ENCODE results near the gene NMD3. TPM values are rescaled to one million over a fixed set of nuclear protein-coding genes. Genes with fewer than 3 reads are reported as not detected.

The NMD3 gene
- total RNA-seq, 3 donors from 2014 or later, result 31.3 to 47.9 (median 36.5) TPM

GRCh38 chr3:161221806-161222600 is 892 bp downstream of the NMD3 start:
- DNase-seq, result peak in 2 of 3 donors; percentile 34 to 52
- intact Hi-C loops (cut with DNase I, micrococcal nuclease), result no loop called here
- TF ChIP-seq CTCF (IDR thresholded peaks at IDR 0.05), result no peak
- H3K4me1 ChIP-seq (ENCODE audit: low read depth), result peaks cover 19% of the 10 kb centered on the region
- H3K9me3 ChIP-seq, result no peaks in the 10 kb centered on the region
- no peaks in the 10 kb centered on the region for H3K36me3 ChIP-seq (ENCODE audit: low read depth)
- peak overlapping the region; percentile 90 for H3K4me3 ChIP-seq
- peak; percentile 52 for ATAC-seq

GRCh38 chr3:161222662-161223061 is 1.6 kb downstream of the NMD3 start:
- Histone ChIP-seq H3K4me1 (ENCODE audit: low read depth) (peaks cover 19% of the 10 kb centered on the region), H3K4me3 (no peak overlapping the region), H3K9me3 (no peaks in the 10 kb centered on the region), H3K36me3 (ENCODE audit: low read depth) (no peaks in the 10 kb centered on the region)
- ATAC-seq (no peak), DNase-seq (no peak)
- intact Hi-C loops (cut with DNase I, micrococcal nuclease), result no loop called here
- TF ChIP-seq CTCF (IDR thresholded peaks at IDR 0.05), result no peak

- H3K9me3 ChIP-seq, result no peaks in the 10 kb centered on the region
- peaks cover 19% of the 10 kb centered on the region for H3K4me1 ChIP-seq (ENCODE audit: low read depth)
- H3K36me3 ChIP-seq (ENCODE audit: low read depth), result no peaks in the 10 kb centered on the region
- intact Hi-C loops (cut with DNase I, micrococcal nuclease), result no loop called here
- no peak overlapping the region for H3K4me3 ChIP-seq
- DNase-seq (no peak), ATAC-seq (no peak)
- TF ChIP-seq CTCF (IDR thresholded peaks at IDR 0.05), result no peak
Measured at GRCh38 chr3:161224786-161225185, 3.7 kb downstream of the NMD3 start.

- DNase-seq (no peak), ATAC-seq (no peak)
- Histone ChIP-seq H3K4me3 (no peak overlapping the region), H3K4me1 (ENCODE audit: low read depth) (no peaks in the 10 kb centered on the region), H3K36me3 (ENCODE audit: low read depth) (no peaks in the 10 kb centered on the region), H3K9me3 (no peaks in the 10 kb centered on the region)
- intact Hi-C loops (cut with DNase I, micrococcal nuclease), result no loop called here
- TF ChIP-seq CTCF (IDR thresholded peaks at IDR 0.05), result no peak
Measured at GRCh38 chr3:161230621-161231171, 9.6 kb downstream of the NMD3 start.

GRCh38 chr3:161231861-161232260 is 10.8 kb downstream of the NMD3 start:
- Histone ChIP-seq H3K4me3 (no peak overlapping the region), H3K4me1 (ENCODE audit: low read depth) (no peaks in the 10 kb centered on the region), H3K36me3 (ENCODE audit: low read depth) (no peaks in the 10 kb centered on the region), H3K9me3 (no peaks in the 10 kb centered on the region)
- TF ChIP-seq CTCF (IDR thresholded peaks at IDR 0.05), result no peak
- ATAC-seq, result no peak
- no peak for DNase-seq
- intact Hi-C loops (cut with DNase I, micrococcal nuclease), result no loop called here
